GM12878 (cell line): ENCODE results near the gene ZNF619. TPM values are rescaled to one million over a fixed set of nuclear protein-coding genes. Genes with fewer than 3 reads are reported as not detected.
"Not testable (repeated sequence)": the region's sequence is repeated elsewhere in the genome, so short reads cannot be mapped to it uniquely, and the experiment has no call there.

ENCODE experiments used
- ATAC-seq: fragments of 200-7000 bp; cut with Tn5 transposase; 3 replicates; pipeline ENCODE4 v1.9.1; 2020; ENCODE audit warnings: mild to moderate bottlenecking, moderate library complexity
- BruUV-seq: library from RNA; stranded (reverse); fragments of 400-500 nt; replicated peaks from 2 replicates; lab custom pipeline; 2021; lab: Mats Ljungman, UMichigan
- CTCF ChIA-PET: fragments of 300-600 bp; sonication (Branson Sonifier 250); formaldehyde crosslinking; extraction: SDS; loops from one replicate; lab custom pipeline; 2021; ENCODE audit warnings: inconsistent platforms; lab: Yijun Ruan, JAX
- POLR2A ChIA-PET: fragments of 350-600 bp; formaldehyde crosslinking; extraction: SDS; loops from one replicate; lab custom pipeline; 2021; ENCODE audit warnings: inconsistent platforms; lab: Charles Lee
- RAD21 ChIA-PET: fragments of 300-600 bp; sonication (Branson Sonifier 250); formaldehyde crosslinking; loops from one replicate; lab custom pipeline; 2023; ENCODE audit warnings: antibody characterized with exemption; ENCODE audit not compliant: unreplicated experiment; lab: Charles Lee
- SMC1A ChIA-PET: fragments of 300-600 bp; sonication (Branson Sonifier 250); formaldehyde crosslinking; loops from one replicate; lab custom pipeline; 2023; ENCODE audit not compliant: unreplicated experiment, uncharacterized antibody; lab: Charles Lee
- DNase-seq: peaks from one replicate; pipeline ENCODE4 v3.0.0-alpha.2; 2011; ENCODE audit warnings: low read depth, low spot score
- FAIRE-seq: peaks from 3 replicates; lab custom pipeline; 2011; peaks lifted over from hg19 to GRCh38; lab: Jason Lieb, UNC
- H2AFZ ChIP-seq: 2 replicates; pipeline ENCODE4 v1.6.0; 2011; ENCODE audit warnings: low read depth, low read length, control low read depth; ENCODE audit not compliant: control insufficient read depth
- H3K27ac ChIP-seq: 2 replicates; pipeline ENCODE4 v1.5.1; 2011; ENCODE audit warnings: control low read depth; ENCODE audit not compliant: control insufficient read depth, insufficient read depth
- H3K27me3 ChIP-seq, 2 experiments: replicated peaks in 1 of 2; 2 replicates each; pipeline versions ENCODE4 v1.6.0 to v1.6.1; 2011; ENCODE audit warnings: low read length in 1 of 2; ENCODE audit not compliant: control insufficient read depth in 2 of 2, insufficient read depth in 2 of 2
- H3K36me3 ChIP-seq, 2 experiments: 2 replicates each; pipeline ENCODE4 v1.5.1; 2011; ENCODE audit warnings: low read length in 1 of 2; ENCODE audit not compliant: control insufficient read depth in 2 of 2, insufficient read depth in 2 of 2
- H3K4me1 ChIP-seq: 2 replicates; pipeline ENCODE4 v1.6.1; 2011; ENCODE audit warnings: mild to moderate bottlenecking, low read length, moderate library complexity, mixed read lengths; ENCODE audit not compliant: control insufficient read depth, insufficient read depth
- H3K4me2 ChIP-seq: 2 replicates; pipeline ENCODE4 v1.6.0; 2011; ENCODE audit warnings: control low read depth; ENCODE audit not compliant: control insufficient read depth, insufficient read depth
- H3K4me3 ChIP-seq: fragments of 200-600 bp; sonication (generic); 2 replicates; pipeline ENCODE4 v1.5.1; 2016
- H3K79me2 ChIP-seq: 2 replicates; pipeline ENCODE4 v1.6.0; 2011; ENCODE audit warnings: low read length; ENCODE audit not compliant: control insufficient read depth, insufficient read depth
- H3K9ac ChIP-seq: 2 replicates; pipeline ENCODE4 v1.8.0; 2011; ENCODE audit warnings: low read length, control low read depth, mixed read lengths; ENCODE audit not compliant: control insufficient read depth, insufficient read depth
- H3K9me3 ChIP-seq: replicated peaks from 3 replicates; pipeline ENCODE4 v1.5.1; 2011; ENCODE audit warnings: mild to moderate bottlenecking, low read length; ENCODE audit not compliant: control insufficient read depth, insufficient read depth
- H4K20me1 ChIP-seq: 2 replicates; pipeline ENCODE4 v1.6.0; 2011; ENCODE audit not compliant: control insufficient read depth, insufficient read depth
- CBX3 ChIP-seq: fragments of 200-600 bp; sonication (generic); IDR thresholded peaks from 2 replicates; pipeline ENCODE4 v1.6.1; 2016; ENCODE audit warnings: low read depth, borderline replicate concordance
- REST ChIP-seq: IDR thresholded peaks from 2 replicates; pipeline ENCODE4 v1.6.1; 2012; ENCODE audit warnings: mild to moderate bottlenecking, low read depth, low read length
- WGBS: methylation state at CpG from one replicate; pipeline ENCODE4 v1.1.6; 2016; ENCODE audit warnings: low lambda C conversion rate; ENCODE audit not compliant: insufficient replicate concordance, insufficient coverage; ENCODE audit errors: missing lambda C conversion rate; 5-methylcytosine and 5-hydroxymethylcytosine counted together
- in situ Hi-C: fragments of 300-500 bp; cut with MboI; formaldehyde crosslinking; loops from 9 replicates; pipeline ENCODE4 v1.14.3; 2018; ENCODE audit warnings: mixed read lengths
- intact Hi-C: fragments of 100-400 bp; cut with micrococcal nuclease; formaldehyde crosslinking; loops from one replicate; pipeline ENCODE4 v1.14.2; 2022; ENCODE audit not compliant: unreplicated experiment
- polyA plus RNA-seq, 11 experiments: library from polyadenylated mRNA; depleted of rRNA in 4 of 11; unstranded in 6 of 11; stranded (reverse) in 5 of 11; fragments of >200 nt; fragmentation: Nextera tagmentation in 4 of 11; fragmentation: Illumina TruSeq in 1 of 11; extraction: Ambion mirVana in 4 of 11; extraction: Trizol in 1 of 11; gene quantifications; 1 replicate in 1 of 11; 2 replicates in 10 of 11; pipeline versions ENCODE4 v1.2.1 to v1.2.3, GENCODE V29; 2011 to 2016; ENCODE audit warnings: inconsistent platforms in 2 of 11, missing spikeins in 2 of 11, low read depth in 1 of 11
- total RNA-seq, 4 experiments: library from RNA; depleted of rRNA in 3 of 4; stranded (reverse); fragments of >200 nt in 3 of 4; fragmentation: Illumina TruSeq in 1 of 4; extraction: Trizol in 1 of 4; gene quantifications; 2 replicates each; pipeline versions ENCODE4 v1.2.1 to v1.2.3, GENCODE V29; 2013 to 2021

ZNF619 gene
- total and polyA plus RNA-seq, 10 of the 15 experiments (the other 5 are each of a cell fraction or from before 2014, with no cell fraction given): 0.42 to 7.5 (median 3.7) TPM

- TF ChIP-seq REST: no peak
- TF ChIP-seq CBX3: no peak
These were observed 15.8 kb upstream of the ZNF619 start (continued) for GRCh38 chr3:40461161-40461560.

- H3K4me1 ChIP-seq, H3K9ac ChIP-seq, H3K9me3 ChIP-seq, in situ Hi-C loops, BruUV-seq, CTCF ChIA-PET, H3K4me2 ChIP-seq, ATAC-seq, FAIRE-seq, H4K20me1 ChIP-seq, H2AFZ ChIP-seq, H3K27ac ChIP-seq, H3K27me3 ChIP-seq, DNase-seq, RAD21 ChIA-PET, H3K4me3 ChIP-seq, intact Hi-C loops: not testable (repeated sequence)
- peaks cover 22% of the 10 kb centered on the region for H3K79me2 ChIP-seq
- ChIA-PET SMC1A (interaction anchor here (1.7 kb wide), 1 partner anchor 16 kb away, joined by 3 read pairs; no protein-coding TSS in a partner anchor), POLR2A (interaction anchor here (1.0 kb wide), 1 partner anchor 16 kb away, joined by 3 read pairs; no protein-coding TSS in a partner anchor)
- peaks cover 9 to 32% of the 10 kb centered on the region in 2 experiments for H3K36me3 ChIP-seq
- 100% methylated on average over 7 of the region's 7 CpGs for WGBS
These were observed 14.1 kb upstream of the ZNF619 start for GRCh38 chr3:40462838-40463237.
